NOMO-1 treated with dmso at 0.1 percent for 144 hours (cell line): ENCODE measurements around the gene EZH1.

ENCODE experiments used
- DNase-seq: peaks from one replicate; lab custom pipeline; 2025; ENCODE audit not compliant: unreplicated experiment; lab: John Stamatoyannopoulos, UW

EZH1 gene

DNA sequence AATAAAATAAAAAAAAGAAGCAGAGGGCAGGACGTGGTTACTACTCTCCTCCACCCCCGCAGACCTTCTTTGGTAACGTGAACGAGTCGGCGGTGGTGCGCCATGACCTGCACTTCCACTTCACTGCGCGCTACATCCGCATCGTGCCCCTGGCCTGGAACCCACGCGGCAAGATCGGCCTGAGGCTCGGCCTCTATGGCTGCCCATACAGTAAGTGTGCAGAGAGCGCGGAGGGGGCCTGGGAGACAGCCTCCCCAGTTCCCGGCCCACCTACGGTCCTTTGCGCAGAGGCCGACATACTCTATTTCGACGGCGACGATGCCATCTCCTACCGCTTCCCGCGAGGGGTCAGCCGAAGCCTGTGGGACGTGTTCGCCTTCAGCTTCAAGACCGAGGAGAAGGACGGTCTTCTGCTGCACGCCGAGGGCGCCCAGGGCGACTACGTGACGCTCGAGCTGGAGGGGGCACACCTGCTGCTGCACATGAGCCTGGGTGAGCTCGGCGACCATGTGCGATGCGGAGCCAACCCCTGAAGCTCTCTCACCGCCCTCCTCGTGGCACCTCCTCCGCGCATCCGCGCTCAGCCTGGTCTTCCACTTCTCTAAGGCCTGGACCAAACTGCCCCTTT is 59.8 kb downstream of the EZH1 start:
- DNase-seq: no peak

DNA sequence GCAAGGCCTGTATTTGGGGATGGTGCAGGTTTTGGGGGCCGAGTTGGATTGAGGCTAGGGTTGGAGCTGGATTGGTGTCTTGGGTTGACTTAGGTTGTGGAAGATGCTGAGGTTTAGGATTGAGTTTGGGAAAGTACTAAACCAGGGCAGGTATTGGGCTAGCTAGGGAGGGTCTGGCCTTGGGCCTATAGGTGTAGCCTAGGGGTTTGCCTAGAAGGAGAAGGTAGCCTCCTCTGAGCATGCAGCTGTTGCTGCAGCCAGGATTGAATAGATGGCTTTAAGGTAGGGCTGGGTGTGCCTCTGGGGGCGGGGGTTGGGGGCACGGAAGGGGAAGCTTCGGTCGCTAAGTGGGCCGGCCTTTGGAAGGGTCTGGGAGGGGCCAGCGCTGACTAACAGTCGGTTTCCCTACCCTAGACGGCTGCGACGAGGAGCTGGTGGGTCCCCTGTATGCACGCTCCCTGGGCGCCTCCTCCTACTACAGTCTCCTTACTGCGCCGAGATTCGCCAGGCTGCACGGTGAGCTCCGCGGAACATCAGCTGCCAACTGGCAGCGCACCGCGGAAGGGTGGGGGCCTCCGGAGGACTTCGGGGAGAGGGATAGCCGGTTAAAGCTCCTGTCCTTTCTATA is 61.3 kb downstream of the EZH1 start:
- DNase-seq: no peak

DNA sequence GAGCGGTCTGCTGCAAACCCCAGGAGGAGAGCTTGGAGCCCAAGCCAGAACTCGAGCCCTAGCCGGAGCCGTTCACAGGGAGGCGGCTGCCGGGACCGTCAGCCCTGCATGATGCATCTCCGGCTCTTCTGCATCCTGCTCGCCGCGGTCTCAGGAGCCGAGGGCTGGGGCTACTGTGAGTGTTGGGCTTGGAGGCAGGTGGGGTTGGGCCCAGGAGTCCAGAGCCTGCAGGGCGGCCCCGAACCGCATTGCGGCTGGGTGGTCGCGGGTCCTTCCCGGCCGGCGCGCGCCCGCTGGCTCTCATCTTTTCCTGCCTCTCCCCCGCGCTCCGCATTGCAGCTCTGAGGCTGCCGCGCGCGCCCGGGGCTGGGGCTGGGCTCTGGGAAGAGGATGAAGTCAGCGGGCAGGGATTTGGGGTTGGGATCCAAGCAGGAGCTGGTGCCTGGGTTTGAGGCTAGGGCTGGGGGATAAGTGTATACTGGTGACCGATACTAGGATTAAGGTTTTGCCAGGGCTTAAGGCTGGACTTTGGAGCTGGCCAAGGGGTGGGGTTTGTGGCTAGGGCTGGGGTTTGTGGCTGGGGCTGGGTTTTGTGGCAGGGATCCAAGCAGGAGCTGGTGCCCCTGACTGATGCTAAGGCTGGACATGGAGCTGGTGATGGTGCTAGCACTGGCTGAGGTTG is 62.0 kb downstream of the EZH1 start:
- DNase-seq: no peak

DNA sequence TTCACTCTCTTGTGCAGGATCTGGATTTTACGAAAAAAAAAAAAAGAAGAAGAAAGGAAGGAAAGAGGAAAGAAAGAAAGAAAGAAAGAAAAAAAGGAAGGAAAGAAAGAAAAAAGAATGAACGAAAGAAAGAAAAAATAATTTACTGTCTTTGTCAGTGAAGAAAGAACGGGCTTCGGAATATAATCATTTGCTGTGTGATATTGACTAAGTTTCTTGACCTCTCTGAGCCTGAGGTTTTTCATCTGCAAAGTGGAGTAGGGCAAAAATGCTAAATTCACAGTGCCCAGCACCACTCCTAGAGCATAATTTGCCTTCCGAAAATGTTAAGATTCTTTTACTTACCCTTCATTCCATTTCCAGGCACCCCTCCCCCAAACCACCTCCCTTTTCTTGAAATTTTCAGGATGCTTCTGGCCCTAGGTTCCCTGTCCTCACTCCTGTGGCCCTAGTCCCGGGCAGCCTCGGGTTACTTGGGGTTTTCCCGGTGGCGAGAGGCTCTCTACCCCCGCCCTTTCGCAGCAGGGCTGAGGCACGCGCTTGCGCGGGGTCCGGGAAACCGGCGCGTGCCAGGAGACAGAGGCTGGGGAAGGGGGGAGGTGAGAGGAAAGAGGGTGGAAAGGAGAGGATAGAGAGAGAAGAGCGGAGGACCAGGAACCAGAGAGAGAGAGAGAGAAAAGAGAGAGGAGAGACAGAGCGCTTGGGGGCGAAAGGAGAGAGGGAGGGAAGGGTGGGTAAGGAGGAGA is 62.7 kb downstream of the EZH1 start, which contains the start of gene CNTNAP1:
CNTNAP1 (plus strand) TSS at position 556 of the 746 bp plus-strand sequence. CDS start 299 bp downstream, outside the sequence.
- no peak for DNase-seq

DNA sequence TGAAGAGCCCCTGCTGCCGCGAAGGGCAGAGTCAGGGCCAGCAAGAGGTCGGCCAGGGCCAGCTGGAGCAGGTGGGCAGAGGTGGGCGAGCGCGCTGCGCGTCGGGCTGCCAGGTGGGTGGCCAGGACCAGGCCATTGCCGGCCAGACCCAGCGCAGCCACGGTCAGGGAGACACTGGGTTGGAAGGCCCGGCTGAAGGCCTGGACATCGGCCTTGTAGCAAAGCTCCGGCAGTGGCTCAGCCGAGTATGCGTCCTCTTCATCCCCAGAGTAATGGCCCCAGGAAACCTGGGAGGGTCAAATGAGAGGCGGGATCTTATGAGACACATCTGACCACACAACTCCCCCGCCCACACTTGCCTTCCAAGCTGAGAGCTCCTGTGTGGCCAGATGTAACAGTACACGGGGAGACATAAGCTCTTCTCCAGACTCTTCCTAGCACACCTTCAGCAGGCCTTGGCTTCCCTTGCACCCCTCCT is 64.5 kb downstream of the EZH1 start:
- peak; percentile 36 for DNase-seq

DNA sequence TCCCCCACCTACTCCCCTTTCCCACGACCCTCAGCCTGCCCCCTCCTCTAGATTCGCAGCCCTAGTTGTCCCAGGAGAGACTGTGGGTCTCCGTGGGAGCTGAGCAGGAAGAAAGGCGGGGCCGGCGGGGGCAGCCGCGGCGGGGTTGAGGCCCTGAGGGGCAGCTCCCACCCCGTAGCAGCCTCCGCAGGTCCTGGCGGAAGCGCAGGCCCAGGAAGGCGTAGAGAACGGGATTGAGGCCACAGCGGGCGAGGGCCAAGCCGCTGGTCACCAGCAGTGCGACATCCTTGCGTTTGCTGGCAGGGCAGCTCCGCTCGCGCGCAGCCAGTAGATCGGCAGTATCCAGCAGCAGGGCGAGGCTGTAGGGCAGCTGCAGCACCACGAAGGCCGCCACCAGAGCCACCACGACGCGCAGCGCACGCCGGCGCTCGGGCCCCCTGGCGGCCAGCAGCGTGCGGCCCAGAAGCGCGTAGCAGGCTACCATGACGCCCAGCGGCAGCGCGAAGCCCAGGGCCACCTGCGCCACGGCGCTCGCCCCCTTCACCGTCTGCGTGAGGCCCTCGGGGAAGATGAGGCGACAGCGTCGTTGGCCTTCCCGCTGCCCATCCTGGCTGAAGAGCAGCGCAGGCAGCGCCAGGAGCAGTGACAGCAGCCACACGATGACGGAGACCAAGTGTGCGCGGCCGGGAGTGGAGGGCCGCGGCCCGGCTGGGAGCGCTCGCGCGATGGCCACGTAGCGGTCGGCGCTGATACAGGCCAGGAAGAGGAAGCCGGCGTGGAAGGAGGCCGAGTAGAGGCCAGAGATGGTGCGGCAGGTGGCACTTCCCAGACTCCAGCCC is 65.1 kb downstream of the EZH1 start:
- DNase-seq: peak; percentile 73

DNA sequence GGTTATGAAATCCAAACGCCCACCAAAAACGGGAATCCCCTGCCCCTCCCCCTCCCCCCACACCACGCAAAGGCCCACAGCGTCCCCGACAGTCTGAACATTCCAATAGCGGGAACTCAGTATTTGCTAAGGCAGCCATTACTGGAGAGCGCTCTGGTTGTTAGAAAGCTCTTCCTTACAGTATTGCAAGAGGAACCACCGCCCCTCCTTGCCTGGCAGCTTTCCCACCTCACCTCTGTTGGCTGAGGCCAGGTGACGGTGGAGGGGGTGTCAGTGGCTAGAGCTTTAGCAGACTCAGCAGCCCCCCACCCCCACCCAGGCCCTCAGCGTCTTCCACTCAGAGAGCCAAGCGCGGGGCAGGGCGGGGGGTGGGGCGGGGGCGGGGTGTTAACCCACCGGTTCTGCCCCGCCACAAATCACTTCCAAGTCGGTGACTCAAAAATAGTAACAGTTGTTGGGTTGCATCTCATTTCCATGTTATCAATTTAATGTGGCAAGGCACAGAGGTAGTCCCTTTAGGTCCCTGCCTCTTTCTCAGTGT is 65.8 kb downstream of the EZH1 start:
- DNase-seq: peak; percentile 64

DNA sequence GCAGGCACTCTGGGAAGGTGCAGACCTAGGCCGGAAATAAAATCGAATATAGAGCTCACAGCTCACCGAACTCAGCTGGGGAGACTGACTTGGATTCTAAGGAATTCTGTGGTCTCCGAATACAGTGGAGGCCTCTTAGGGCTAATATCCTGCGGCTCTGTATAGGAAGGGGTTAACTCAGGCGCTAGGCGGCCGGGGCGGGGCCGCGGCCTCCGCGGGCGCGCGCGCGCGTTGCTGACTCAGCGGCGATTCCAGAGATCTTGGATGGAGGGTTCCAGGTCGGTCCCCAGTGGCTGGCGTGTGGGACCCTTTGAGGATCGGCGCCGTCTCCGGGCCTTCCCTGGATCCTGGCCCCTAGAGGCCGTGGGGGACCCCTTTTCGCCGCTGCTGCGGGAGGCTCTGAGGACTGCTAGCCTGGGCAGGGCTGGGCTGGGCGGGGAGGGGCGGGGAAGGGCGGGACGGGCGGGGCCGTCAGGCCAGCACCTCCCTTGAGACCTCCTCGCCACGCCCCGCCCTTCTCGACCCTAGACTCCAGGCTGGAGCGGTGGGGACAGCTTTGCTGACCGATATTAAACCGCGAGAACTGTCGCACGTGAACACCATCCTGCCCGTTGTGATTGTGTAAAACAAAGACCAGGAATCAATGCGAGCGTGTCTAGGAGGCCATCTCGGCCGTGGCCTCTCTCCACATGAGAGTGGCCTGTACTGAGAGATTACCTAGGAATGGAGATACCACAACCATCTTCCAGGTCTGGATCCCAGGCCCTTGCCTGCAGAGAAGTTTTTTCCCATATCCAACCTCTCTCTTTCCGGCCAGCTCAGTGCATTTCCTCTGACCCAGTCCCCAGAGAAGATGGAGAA is 66.7 kb downstream of the EZH1 start:
- peak; percentile 95 for DNase-seq

DNA sequence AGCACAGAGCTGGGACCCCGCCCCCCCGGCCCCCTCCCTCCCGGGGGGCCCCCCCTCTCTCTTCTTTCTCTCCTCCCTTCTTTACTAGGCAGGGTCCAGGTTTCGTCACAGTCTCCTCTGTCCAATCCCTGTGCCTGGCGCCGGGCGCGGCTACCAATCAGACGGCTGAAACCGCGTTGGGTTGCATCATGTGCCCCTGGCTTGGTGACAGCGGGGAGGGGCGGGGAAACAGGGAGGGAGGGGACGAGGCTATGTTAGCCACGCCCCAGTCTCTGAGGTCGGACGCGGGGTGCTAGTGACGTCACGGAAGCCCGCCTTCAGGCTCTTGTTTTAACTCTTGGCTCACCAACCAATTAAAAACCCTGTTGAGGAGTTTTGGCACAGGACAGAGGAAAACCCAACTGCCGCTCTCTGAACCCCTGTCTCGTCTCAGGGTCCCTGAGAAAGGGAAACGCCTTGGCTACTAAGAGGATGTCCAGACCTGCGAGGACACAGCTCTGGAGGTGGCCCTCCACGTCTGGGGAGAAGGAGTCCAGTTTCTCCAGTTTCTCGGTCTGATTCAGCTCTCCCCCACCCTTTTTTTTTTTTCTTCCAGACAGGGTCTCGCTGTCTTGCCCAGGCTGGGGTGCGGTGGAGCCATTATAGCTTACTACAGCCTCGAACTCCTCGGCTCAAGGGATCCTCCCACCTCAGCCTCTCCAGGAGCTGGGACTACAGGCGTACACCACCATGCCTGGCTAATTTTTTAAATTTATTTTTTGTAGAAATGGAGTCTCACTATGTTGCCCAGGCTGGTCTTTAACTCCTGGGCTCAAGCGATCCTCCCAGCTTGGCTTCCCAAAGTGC is 67.6 kb downstream of the EZH1 start:
- peak; percentile 98 for DNase-seq

DNA sequence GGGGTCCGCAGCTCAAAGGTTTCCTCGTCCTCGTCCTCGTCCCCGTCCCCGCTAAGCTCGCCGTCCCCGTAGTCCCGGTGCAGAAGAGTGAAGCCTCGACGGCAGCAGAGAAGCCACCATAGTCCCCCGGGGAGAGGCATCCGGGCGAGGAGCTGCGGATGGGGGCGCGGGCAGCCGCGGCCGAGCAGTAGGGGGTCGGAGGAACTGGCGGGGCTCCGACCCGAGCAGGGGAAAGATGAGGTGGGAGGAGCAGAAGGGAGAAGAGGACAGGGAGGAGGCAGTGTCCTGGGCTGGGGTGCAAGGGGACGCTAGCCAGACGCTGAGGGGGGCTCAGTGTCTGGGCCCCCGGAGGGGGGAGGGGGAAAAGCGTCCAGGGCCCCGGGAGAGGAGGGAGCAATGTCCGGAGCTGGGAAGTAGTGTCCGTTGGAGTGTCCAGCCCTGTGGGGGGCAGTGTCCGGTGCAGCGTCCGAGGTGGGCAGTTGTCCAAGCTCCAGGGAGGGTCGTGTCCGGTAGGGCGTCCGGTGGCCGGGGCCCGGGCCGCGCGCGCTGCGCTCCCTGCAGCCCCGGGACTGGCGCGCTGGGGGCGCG is 68.3 kb downstream of the EZH1 start, which contains the start of gene PLEKHH3:
PLEKHH3 (minus strand) TSS at position 571 of the 588 bp plus-strand sequence; CDS start at position 140, 431 bp downstream.
- no peak for DNase-seq

DNA sequence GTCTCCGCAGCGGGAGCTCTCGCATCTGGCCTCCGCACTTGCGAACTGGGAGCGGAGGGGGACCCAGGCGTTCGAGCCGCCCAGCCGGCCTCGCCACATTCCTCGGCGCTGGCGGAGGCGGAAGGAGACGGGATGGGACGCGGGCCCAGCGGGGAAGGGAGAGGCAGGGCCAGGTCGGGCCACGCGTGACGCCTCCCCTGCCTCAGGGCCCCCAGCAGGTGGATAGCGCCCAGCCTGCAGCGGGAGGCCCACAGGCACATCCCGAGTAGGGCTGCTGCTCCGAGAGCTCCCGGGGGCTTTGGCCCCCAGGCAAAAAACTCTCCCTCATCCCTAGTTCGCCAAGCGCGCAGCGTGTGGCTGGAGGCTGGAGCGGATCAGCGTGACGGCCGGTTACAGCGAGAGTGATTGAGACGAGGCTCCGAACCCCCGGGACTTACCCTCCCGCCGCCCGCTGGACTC is 68.8 kb downstream of the EZH1 start:
- no peak for DNase-seq

DNA sequence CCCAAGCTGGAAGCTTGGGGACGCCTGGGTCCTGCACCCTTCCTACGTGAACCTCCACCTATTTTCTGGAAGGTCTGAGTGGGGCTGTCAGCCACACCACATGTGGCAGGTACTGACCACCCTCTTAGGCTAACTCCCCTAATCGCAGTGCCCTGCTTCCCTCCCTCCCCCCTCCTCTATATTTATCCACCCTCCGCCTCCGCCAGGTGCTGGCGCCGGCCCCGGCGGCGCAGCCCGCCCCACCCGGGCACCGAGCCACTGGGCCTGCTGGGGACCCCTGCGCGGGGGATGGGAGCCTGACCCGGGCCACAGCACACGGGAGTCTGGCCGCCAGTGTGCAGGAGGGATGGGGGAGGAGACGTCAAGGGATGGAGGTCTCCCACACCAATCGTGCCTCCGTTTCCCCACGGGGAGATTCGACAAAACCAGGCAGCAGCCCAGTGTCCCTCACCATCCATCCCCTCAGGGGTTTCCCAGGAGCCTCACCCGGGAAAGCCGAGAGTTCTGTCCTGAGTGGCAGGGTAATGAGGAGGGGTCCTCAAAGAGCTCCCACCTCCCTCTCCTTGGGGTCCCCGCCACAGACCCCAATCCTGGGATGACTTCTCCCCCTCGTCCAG is 69.4 kb downstream of the EZH1 start:
- no peak for DNase-seq

DNA sequence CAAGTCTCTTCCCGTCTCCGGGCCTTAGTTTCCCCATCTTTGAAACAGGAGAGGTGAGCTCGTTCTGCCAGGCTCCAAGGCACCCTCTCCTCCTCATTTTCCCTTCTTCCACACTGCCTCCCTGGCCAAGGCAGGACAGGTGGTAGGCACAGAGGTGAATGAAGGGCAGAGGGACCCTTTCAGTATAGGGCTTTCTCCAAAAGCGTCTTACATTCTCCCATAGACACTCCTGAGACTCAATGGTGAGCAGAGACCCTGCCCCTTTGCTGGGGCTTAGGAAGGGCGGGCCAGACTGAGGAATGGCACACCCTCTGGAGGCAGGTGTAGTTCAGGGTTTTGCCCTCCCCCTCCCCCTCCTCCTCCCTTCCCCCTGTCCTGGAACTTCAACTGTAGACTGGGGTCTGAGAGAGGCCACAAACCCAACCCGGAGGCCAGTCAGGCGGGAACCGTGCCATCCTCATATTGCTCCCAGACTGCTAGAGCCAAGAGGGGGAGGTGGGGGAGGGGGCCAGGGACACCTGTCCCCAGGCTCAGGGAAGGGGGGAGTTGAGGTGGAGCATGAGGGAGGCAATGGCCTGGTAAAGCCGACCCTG is 70.0 kb downstream of the EZH1 start:
- no peak for DNase-seq

DNA sequence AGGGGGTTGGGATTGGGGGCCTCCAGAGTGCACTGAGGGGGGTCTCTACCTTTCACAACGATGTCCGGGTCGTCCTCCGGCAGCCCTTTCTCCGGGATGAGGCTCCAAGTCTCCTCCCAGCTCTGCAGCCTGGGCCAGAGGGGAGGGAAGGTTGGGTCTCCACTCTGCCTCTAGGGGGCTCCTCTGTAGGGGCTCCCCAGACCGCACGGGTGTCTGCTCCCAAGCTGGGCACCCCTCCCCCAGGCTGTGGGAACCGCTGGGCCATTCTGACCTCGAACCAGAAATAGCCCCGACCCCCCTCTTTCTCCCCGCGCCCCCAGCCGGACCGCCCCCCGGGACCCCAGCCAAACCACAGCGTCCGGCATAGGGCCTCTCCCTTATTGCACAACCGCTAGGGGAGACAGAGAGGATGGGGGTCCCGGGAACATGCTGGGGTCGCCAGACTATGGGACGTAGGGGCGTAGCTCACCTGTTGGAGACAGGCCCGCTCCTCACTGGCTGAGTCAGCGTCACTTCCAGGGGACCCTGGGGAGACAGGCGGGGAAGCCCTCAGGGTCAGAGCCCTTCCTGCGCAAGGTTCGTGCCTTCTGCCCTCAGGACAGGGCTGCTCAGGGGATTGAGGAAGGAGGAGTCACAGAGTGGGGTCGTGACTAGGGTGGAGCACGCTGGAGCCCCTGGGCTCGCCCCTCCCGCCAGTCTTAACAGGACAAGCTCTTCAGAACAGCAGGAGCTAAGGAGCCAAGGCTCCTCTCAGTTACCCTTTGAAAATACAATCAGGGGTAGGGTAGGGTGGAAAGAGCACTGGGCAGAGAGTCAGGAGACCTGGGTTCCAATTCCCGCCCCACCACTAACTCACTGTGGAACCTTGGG is 70.7 kb downstream of the EZH1 start:
- DNase-seq: no peak

DNA sequence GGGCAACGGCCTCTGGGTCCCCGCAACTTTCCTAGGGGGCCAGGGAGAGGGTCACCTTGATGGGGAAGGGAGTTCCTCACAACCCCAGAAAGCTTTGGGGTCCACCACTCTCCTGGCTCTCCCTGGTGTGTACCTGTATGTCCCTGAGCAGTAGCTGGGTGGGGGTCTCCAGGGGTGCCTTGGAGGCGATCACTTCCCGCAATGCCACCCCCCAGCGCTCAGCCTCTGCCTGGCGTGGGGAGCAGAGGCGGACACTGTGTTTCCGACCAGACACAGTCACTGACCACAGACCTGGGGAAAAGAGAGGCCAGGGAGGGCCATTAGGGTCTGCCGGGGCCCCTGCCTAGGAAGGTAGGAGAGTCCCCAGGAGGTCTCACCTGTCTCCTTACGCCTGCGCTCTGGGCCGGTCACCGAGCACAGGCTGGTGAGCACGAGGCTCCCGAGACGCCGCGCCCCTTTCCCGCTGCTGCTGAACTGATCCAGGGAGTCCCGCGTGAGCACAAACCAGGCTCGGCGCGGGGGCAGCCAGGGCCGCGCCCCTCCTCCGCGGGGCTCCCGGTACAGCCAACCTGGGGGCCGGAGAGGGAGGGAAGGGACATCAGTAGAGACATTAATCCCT is 71.5 kb downstream of the EZH1 start:
- DNase-seq: no peak

DNA sequence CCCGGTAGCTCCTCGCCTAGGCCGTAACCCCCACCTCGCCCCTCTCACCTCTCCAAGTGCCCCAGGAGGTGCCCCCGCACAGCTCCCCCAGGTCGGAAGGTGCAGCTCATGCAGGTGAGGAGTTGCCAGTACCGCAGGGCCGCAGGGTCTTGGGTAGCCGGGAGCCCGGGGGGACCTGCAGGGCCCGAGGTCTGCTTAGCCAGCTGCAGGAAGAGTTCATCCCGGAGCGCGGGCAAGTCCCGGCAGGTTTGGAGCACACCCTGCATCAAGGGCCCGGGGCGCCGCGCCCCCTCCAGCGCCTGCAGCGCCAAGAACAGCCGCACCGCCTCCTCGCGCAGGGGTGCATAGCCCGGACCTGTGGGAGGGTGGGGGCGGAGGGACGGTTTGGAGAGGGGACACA is 72.8 kb downstream of the EZH1 start:
- DNase-seq: no peak
